Fibroblast of upper back skin (primary cell): ENCODE results near the gene PI16.

ENCODE experiments used
- DNase-seq: peaks from one replicate; pipeline ENCODE4 v3.0.0-alpha.2; 2013

PI16 gene

DNA sequence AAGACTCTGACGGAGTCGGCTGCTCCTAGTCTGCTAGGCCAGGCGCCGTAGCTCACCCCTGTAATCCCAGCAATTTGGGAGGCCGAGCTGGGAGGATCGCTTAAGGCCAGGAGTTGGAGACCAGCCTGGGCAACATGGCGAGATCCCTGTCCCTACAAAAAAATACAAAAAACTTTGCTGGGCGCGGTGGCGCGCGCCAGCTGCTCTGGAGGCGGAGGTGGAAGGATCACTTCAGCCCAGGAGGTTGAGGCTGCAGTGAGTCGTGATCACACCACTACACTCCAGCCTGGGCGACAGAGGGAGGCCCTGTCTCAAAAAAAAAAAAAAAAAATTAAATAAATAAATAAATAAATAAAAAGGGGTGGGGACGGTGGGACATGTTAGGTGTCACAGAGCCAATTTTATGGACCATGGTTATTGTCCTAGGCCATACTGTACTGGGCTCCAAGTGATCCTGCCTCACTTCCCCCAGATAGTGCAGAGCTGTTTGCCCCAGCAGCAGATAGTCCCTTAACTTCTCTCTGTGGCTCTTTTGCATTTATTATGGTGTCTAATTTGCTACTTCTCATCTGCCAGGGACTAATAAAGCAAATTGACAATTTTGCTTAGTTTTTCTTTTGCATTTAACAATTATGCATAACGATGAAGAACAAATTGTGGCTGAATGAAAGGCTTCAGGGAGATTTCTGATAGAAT is 5.2 kb downstream of the PI16 start:
- DNase-seq, result no peak

DNA sequence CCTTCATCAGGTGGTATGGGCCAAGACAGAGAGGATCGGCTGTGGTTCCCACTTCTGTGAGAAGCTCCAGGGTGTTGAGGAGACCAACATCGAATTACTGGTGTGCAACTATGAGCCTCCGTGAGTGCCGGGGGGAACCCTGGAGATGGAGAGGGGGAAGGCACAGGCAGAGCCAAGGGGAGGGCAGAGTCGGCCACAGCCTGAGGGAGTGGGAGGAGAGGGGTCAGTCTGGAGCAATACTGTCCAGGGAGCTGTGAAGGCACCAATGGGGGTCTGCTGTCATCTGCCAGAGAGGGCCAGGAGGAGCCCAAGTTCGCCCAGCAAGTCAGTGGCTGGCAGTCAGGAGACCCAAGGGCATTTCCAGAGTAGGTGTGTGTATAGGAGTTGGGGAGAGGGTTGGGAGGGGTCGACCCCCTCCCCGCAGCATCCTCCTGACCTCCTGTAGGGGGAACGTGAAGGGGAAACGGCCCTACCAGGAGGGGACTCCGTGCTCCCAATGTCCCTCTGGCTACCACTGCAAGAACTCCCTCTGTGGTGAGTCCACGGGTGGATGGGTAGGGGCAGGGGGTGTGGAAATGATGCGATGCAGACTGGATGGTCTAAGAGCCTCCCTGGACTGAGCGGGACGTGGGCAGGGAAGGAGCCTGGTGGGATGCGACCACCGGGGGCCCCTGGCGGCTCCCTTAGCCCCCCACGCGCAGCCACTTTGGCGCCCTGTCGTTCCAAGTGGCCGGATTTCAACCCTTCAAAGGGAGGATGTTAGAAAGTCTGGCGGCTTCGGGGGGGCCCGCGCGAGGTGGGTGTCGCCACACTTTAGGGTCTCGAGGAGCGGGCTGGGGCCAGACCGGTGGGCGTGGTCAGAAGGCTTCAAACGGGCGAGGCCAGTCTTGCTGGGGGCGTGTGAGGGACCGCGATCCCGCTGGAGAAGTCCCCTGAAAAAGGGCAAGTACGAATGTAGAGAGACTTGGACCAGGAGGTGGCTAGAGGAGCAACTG is 7.2 kb downstream of the PI16 start:
- DNase-seq, result no peak

DNA sequence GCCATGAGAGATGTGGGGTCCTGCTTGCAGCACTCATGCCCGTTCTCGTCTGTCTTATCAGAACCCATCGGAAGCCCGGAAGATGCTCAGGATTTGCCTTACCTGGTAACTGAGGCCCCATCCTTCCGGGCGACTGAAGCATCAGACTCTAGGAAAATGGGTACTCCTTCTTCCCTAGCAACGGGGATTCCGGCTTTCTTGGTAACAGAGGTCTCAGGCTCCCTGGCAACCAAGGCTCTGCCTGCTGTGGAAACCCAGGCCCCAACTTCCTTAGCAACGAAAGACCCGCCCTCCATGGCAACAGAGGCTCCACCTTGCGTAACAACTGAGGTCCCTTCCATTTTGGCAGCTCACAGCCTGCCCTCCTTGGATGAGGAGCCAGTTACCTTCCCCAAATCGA is 8.3 kb downstream of the PI16 start:
- DNase-seq, result peak; percentile 31

DNA sequence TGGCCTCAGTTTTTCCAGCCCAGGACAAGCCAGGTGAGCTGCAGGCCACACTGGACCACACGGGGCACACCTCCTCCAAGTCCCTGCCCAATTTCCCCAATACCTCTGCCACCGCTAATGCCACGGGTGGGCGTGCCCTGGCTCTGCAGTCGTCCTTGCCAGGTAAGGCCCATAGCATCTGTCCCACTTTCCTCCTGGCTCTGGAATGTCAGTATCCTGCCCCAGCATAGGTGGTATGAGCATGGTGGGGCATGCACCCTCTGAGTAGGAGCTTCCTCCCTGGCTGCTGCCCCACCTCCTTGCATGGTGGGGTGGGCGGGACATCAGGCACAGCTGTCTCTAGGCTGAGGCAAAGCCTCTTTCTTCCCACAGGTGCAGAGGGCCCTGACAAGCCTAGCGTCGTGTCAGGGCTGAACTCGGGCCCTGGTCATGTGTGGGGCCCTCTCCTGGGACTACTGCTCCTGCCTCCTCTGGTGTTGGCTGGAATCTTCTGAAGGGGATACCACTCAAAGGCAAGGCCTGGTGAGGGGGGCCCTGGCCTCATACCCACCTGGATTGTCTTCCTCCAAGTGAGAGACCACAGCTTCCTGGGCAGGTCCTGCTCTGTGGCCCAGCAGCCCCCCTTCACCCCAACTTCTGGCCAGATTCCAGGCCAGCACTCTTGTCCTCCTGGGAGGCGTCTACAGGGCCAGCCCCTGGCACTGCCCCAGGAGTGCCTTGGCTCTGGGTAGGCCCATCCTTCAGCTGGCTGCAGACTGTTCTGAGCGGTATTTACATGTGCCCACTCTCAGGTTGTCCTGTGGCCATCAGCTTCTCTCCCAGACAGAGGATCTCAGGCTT is 9.1 kb downstream of the PI16 start:
- DNase-seq, result no peak

DNA sequence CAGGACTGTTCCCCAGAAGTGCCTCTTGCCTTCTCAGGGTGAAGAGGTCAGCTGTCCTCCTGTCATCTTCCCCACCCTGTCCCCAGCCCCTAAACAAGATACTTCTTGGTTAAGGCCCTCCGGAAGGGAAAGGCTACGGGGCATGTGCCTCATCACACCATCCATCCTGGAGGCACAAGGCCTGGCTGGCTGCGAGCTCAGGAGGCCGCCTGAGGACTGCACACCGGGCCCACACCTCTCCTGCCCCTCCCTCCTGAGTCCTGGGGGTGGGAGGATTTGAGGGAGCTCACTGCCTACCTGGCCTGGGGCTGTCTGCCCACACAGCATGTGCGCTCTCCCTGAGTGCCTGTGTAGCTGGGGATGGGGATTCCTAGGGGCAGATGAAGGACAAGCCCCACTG is 9.8 kb downstream of the PI16 start:
- DNase-seq, result no peak

DNA sequence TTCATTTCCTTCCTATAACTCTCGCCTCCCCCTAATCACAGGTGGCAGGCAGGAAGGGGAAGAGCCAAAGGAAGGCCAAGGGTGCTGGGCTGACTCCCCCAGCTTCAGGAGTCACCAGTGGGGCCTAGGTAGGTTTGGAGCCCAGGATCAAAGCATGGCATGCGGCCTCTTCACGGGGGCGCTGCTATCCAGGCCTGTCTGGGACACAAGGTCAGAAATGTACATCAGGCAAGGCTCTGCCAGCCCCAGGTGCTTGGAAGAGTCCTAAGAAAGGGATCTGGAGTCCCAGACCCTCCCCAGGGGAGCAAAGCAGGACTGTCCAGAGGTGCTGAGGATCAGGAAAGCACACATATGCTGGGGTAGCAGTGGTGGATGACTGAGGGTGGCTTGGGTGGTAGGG is 10.4 kb downstream of the PI16 start:
- no peak for DNase-seq

DNA sequence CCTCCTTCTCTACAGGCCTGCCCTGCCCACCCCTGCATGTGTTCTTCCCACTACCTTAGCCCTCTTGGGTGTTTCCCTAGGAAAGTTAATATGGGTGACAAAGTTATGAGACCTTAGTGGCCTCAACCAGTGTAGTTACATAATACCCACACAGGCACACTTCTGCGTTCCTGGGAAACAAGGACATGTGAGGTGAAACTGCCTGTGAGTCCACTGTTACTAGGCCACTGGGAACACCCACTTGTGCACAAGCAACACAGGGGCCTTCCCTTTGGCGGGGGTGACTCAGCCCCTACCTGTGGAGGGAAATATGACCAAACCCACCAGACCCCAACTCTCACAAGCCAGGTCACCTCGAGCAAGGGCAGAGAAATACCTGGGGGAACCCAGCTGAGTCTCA is 12.8 kb downstream of the PI16 start:
- DNase-seq, result no peak

DNA sequence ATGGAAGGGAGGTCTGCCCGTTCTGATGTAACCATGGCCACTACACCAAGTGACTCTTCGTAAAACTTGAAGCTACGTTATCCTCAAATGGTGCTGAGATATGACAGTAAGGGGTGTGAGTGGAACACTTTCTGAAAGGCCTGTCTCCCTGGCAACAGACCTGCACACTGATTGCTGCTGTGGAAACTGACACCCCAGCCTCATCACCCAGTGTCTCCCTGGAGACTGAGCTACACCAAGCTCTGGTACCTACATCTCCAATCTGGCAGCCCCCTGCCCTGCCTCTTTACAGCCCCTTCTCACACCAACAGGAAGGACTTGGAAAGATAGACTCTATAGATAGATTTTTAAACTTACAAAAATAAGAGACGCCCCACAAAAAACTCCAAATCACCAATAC is 13.2 kb downstream of the PI16 start:
- no peak for DNase-seq

DNA sequence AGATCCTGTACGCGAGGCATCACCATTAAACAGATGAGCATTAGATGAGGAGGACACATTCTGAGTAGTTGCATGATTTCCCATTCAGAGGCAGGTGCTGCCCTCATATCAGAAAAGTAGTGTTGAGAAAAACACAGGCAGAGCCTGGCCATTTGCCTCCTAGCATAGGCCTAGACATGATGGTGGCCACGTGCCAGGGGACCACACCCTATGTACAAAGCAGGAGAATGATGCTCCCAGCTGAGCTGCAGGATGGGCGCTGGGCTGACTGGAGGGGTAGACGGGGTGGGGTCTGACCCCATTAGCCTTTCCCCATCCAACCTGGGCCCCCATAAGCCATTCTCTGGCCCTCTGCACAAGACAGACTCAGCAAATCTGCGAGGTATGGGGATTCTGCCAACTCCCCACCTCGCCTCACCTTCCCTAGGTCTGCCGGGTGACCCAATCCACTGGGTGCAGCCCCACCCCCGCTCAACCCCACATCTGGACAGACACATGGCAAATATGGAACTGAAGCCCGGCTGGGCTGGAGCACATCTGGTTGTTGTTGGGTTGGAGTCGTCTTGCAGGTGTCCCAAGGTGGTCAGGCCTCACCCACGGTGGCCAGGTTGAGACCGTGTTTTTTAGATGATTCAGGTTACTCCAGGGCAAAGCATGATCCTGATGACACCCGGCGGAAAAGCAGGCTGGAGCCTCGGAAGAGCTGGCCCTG is 13.9 kb downstream of the PI16 start:
- no peak for DNase-seq

DNA sequence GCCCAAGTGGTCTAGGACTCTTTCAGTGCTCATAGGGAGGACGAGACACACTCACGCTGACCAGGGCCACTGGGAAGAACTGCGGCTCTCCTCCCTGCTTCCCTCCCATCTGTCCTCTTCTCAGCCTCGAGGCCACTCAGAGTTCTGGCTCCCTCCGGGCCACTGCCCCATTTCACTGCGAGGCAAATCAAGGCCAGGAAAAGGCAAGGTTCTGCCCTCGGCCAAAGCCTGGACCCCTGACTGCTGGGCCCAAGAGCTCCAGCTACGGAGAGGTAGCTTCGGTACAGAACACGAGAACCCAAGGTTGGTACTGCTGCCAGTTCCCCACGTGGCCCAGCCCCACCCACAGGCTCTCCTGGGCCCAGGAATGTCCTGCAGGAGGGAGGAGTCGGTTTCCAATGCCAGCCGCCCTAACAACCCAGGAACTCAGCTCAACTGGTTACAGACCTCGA is 14.7 kb downstream of the PI16 start:
- no peak for DNase-seq

DNA sequence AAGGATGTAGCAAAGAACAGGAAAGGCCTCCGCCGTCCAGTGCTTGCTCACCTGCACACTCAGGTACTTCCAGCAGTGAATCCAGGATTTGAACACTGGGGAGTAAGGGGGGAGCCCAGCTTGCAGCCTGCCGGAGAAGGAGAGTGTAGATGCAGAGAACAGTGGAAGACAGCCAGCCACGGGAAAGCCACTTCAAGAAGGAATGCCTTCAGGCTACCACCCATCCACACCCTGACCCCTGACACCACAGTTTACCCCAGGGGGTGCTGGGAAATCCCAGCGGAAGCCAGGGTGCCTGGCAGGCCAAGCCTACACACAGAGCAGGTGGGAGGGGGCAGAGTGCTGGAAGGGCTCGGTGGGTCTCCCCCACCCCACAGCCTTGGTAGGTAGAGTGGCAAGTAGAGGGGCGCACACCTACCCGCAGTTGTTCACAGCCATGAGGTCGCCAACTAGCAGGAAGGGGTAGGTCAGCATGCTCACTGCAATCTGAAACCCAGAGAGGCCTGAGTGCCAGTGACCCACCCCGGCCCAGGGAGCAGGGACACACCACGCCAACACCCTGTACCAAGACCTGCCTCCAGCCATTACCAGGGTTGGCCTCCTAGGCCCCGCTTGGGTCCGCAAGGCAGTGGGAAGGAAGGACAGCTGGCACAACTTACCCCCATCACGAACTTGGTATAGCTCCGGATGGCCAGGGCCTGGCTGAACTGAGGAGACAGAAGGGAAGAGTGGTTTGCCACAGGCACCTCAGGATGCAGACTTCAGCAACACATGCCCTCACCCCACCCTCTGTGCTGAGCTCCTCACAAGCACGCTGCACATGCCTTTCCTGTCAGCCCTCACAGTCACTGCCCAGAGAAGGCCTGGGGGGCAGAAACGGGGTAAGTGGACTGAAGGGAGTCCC is 15.7 kb downstream of the PI16 start:
- no peak for DNase-seq

DNA sequence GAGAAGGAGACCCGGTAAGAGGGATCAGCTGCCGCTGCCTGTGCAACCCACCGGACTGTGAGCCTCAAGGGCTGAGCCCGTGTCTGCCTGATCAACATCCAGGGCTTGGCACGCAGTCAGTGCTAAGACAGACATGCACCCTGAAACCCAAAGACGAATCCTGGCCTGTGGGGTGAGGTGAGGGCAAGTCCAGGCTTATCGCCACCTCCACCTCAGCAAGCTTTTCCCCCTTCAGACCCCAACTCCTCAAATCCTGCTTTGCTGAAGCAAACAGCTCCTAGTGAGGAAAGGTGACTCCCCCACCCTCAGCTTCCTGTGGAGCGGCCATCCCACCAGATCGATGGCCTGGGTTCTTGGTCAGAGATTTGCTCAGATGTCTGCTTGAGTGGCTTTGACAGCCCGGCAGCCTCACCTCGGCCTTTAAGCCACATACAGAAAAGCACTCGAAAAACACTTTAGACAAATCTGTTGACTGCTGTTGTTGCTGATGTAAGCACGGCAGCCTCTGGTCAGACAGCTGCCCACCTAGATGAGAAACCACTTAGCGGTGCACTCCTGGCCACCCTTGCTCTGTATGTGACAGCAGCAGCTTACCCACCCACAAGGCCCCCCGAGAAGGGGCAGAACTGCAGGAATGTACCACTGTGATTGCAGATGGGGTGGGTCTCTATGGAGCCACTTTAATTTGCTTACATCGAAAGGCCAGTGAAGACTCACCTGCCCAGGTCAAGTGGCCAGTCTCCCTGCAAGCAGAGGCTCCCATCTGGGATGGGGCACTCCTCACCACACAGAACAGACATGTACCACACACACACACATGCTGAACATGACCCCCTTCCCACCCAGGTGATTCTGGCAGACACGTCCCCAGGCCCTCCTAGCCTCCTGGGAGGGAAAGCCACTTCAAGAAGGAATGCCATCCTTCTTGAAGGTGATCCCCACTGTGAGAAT is 16.6 kb downstream of the PI16 start:
- DNase-seq, result no peak

DNA sequence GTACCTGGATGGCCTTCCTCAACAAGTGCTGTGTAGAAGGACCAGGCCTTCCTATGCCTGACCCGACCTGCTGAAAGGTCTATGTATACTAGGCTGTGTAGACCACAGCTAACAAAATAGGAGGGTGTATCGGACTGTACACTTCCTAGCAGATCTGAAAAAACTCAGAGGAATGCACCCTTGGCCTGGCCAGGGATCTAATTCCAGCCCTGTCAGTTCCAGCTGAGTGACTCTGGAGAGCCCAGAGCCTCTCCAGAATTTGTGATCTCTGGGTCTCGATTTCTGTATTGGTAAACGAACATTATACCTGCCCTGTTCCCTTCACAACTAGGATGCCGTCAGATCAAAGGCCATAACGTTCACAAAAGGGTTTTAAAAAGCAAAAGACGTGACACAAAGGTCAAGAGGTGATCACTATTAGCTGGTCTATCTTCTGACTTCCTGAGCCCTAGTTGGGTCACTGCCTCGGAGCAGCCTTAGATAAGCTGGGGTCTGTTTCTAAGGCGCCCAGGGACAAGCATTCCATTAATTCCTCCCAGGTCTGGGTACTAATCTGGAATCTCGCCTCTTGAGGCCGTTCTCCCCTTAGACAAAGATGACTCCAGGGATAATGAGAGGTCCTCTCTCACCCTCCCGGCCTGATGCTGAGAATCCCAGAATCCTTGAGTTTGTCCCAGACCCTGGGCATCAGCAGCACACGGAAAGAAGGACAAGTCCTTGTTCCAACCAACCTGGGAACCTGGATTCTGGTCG is 17.6 kb downstream of the PI16 start:
- DNase-seq, result no peak

DNA sequence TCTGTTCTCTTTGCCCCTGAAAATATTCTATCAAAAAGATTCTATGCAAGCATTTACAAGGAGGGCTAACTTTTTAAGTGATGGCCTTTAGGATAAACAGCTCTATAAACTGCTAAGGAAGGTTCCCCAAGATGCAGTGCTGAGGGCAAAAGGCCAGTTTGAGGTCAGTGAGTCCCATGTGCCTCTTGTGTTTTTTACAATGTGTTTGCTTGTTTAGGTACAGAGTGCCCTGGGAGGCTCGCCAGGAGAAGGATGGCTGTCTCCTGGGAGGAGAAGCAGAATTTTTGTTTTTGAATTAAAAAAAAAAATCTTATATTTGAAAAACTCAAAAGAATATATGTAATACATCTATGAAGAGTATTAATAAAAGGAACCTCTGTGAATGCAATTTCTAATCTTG is 18.7 kb downstream of the PI16 start:
- no peak for DNase-seq

DNA sequence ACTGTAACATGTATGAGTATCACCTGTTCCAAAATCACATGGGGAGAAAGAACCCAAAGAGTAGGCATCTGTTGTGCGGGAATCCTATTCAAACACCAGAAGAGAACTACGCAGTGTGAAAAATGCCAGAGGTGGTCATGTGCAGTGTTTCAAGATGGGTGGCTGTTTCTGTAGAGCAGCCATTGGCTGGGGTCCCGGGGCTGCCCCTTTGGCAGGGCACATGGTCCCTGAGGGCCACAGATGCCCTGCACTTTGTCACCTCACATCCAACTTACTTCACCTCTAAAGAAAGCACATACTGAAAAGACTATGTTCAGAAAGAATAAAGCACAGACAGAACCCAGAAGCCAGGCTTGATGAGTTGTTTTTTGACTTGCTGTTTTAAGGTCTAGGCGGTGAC is 19.1 kb downstream of the PI16 start:
- DNase-seq, result no peak

DNA sequence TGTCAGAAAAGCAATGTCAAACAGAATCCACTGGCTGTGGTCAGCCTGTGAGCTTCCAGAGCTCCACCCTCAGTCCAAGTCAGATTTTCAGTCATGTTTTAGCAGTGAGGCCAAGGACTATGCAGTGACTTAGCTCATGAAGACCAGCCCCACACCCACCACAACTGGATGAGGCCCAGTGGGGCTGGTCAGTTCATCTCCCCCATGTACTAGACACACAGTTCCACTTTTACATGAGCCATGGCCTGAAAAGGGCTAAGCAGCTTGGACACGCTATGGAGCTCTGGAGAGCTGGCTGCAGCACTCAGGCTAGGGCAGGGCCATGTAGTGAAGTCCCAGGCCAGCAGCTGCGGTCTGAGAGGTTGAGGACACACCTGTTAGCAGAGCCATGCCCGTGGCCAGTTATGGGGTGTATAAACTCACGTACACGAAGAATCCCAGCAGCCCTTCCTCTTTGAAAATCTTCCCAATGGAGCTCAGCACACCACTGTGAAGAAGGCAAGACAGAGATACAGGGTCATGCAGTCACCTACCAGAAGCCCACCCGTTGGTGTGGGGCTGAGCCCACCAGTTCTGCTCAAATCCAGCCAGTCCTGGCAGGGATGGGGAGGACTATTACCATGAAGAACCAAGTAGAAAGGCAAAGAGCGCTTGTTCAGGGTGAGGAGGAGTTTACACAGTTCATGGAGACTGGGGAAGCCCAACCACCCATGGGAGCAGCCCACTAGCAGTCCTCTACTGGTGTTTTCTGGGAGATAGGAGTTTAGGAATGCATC is 20.9 kb downstream of the PI16 start:
- DNase-seq, result no peak

DNA sequence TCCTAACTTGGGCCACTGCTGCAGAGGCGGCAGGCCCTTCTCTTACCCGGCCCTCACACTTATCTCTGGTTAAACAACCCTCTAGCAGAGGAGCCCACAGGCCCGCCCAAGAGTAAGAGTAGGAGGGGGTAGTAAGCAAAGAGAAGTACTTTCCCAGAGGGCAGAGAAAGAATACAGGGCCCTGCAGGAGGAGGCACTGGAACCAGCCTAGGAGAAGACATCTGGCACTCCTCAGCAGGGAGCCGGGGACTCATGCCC is 21.4 kb downstream of the PI16 start:
- no peak for DNase-seq

DNA sequence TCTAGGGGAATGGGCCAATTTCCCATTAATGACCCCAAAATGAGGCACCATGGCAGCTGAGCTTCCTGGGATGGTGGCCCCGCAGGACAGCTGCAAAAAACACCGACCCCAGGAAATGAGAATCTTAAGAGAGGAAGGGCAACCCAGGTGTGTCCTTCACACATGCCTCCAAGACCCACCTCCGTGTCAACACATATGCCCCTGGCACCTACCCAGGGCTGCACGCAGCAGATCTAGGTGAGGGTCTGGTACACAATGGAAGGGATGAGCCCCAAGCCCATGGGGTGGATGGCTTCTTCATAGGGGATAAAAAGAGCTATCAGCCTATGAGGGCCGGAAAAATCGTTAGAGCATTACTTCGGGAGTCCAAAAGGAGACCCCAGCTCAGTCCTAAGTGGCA is 22.0 kb downstream of the PI16 start:
- no peak for DNase-seq

DNA sequence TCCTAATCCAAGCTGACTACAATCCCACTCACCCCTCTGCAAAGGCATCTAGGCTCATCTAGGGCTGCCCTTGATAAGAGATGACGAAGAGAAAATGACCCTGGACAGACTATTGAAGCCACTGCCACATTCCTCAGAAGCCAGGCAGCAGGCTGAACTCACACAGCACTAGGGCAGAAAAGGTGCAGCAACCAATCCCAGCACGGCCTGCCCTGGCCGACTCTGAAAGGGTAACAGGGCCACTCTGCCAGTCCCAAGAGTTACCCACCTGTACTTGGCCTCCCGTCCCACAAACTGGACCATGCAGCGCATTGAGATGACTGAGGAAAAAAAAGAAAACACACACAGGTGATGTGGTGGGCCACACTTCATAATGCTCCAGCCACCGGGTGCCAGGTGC is 22.4 kb downstream of the PI16 start:
- no peak for DNase-seq
